Cardiac ventricle fibroblast (primary cell): Measurements from ENCODE around the gene BMF. TPM values are rescaled to one million over a fixed set of nuclear protein-coding genes. Genes with fewer than 3 reads are reported as not detected.

Source experiments
- total RNA-seq: library from RNA; depleted of rRNA; stranded (reverse); fragments of >200 nt; gene quantifications from 2 replicates; pipeline ENCODE4 v1.2.3, GENCODE V29; 2015

BMF gene, protein sequence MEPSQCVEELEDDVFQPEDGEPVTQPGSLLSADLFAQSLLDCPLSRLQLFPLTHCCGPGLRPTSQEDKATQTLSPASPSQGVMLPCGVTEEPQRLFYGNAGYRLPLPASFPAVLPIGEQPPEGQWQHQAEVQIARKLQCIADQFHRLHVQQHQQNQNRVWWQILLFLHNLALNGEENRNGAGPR
- 2.1 and 2.3 TPM in 2 replicates for total RNA-seq

GRCh38 chr15:40108855-40109735, at the start of gene BMF:
BMF (minus strand) TSS chr15:40108879; CDS start chr15:40106086, 2,793 bp downstream.

GRCh38 chr15:40038638-40039543, 69.8 kb downstream of the BMF start, which contains the start of gene SRP14:
SRP14 (minus strand) TSS chr15:40039181; CDS start chr15:40039116, 65 bp downstream.

Other genes with a start within 250 kb of the BMF start
- 38.0 and 40.3 TPM in 2 replicates for gene GPR176, start 188.6 kb downstream of the BMF start, total RNA-seq
- gene EIF2AK4, start 174.8 kb downstream of the BMF start, total RNA-seq, result 42.6 and 50.9 TPM in 2 replicates
- gene SRP14, start 69.7 kb downstream of the BMF start, total RNA-seq, result 302 TPM in 2 replicates
- gene BUB1B, start 52.2 kb upstream of the BMF start, total RNA-seq, result 0.81 and 1.6 TPM in 2 replicates
- gene PAK6, start 130.2 kb upstream of the BMF start, total RNA-seq, result not detected in 2 replicates
- not detected in 2 replicates for gene ANKRD63, start 174.2 kb upstream of the BMF start, total RNA-seq
- gene PLCB2, start 199.1 kb upstream of the BMF start, total RNA-seq, result 0.10 and 0.25 TPM in 2 replicates
- 11.4 and 12.9 TPM in 2 replicates for gene INAFM2, start 214.8 kb upstream of the BMF start, total RNA-seq
- gene CCDC9B, start 232.1 kb upstream of the BMF start, total RNA-seq, result 0.44 and 1.3 TPM in 2 replicates
- not detected in 2 replicates for gene PHGR1, start 242.2 kb upstream of the BMF start, total RNA-seq
- gene DISP2, start 249.3 kb upstream of the BMF start, total RNA-seq, result 0.10 and 0.19 TPM in 2 replicates